Measurements from ENCODE around the gene FERMT1.
"Not testable (repeated sequence)": the region's sequence is repeated elsewhere in the genome, so short reads cannot be mapped to it uniquely, and the experiment has no call there.

Gene FERMT1

GRCh38 chr20:6116758-6117157, 6.1 kb downstream of the FERMT1 start:
- DNase-seq (ENCODE audit: low read depth in 2 of 2) = no peak

GRCh38 chr20:6115221-6115895, 7.5 kb downstream of the FERMT1 start:
- DNase-seq (ENCODE audit: low read depth in 2 of 2) = no peak

- no peak for DNase-seq (ENCODE audit: low read depth in 2 of 2)
These were observed 8.1 kb downstream of the FERMT1 start for GRCh38 chr20:6114696-6115095.

- DNase-seq (ENCODE audit: low read depth in 2 of 2) = no peak
These were observed 8.9 kb downstream of the FERMT1 start for GRCh38 chr20:6113951-6114350.

- DNase-seq (ENCODE audit: low read depth in 2 of 2) = not testable (repeated sequence)
These were observed 9.9 kb downstream of the FERMT1 start for GRCh38 chr20:6112965-6113364.

GRCh38 chr20:6108330-6108729, 14.5 kb downstream of the FERMT1 start:
- DNase-seq (ENCODE audit: low read depth in 2 of 2) = no peak

GRCh38 chr20:6104493-6105188, 18.2 kb downstream of the FERMT1 start:
- DNase-seq (ENCODE audit: low read depth in 2 of 2) = peak; percentile 51 to 59

GRCh38 chr20:6103301-6103700, 19.5 kb downstream of the FERMT1 start:
- DNase-seq (ENCODE audit: low read depth in 2 of 2) = no peak

- DNase-seq (ENCODE audit: low read depth in 2 of 2) = no peak
These were observed 21.5 kb downstream of the FERMT1 start for GRCh38 chr20:6101346-6101745.

GRCh38 chr20:6100246-6100645, 22.6 kb downstream of the FERMT1 start:
- DNase-seq (ENCODE audit: low read depth in 2 of 2) = no peak

GRCh38 chr20:6099819-6100218, 23.0 kb downstream of the FERMT1 start:
- no peak for DNase-seq (ENCODE audit: low read depth in 2 of 2)

- no peak for DNase-seq (ENCODE audit: low read depth in 2 of 2)
These were observed 27.4 kb downstream of the FERMT1 start for GRCh38 chr20:6095409-6095808.

GRCh38 chr20:6094565-6094964, 28.3 kb downstream of the FERMT1 start:
- DNase-seq (ENCODE audit: low read depth in 2 of 2) = no peak

GRCh38 chr20:6094063-6094462, 28.8 kb downstream of the FERMT1 start:
- no peak for DNase-seq (ENCODE audit: low read depth in 2 of 2)

GRCh38 chr20:6091661-6092060, 31.2 kb downstream of the FERMT1 start:
- DNase-seq (ENCODE audit: low read depth in 2 of 2) = no peak

GRCh38 chr20:6086868-6087267, 36.0 kb downstream of the FERMT1 start:
- no peak for DNase-seq (ENCODE audit: low read depth in 2 of 2)

- no peak for DNase-seq (ENCODE audit: low read depth in 2 of 2)
These were observed 38.9 kb downstream of the FERMT1 start for GRCh38 chr20:6083926-6084325.

- DNase-seq (ENCODE audit: low read depth in 2 of 2) = no peak
These were observed 41.6 kb downstream of the FERMT1 start for GRCh38 chr20:6081236-6081635.

- DNase-seq (ENCODE audit: low read depth in 2 of 2) = no peak
These were observed 43.8 kb downstream of the FERMT1 start for GRCh38 chr20:6079016-6079415.

GRCh38 chr20:6075428-6076219, 47.2 kb downstream of the FERMT1 start:
- no peak for DNase-seq (ENCODE audit: low read depth in 2 of 2)

- DNase-seq (ENCODE audit: low read depth in 2 of 2) = no peak
These were observed 48.0 kb downstream of the FERMT1 start for GRCh38 chr20:6074784-6075183.

GRCh38 chr20:6074145-6074561, 48.7 kb downstream of the FERMT1 start:
- DNase-seq (ENCODE audit: low read depth in 2 of 2) = no peak

Measured in fibroblast of skin of left quadriceps (primary cell).